Right lobe of liver (tissue), 6 donors: ENCODE data around the gene STK32B. TPM values are rescaled to one million over a fixed set of nuclear protein-coding genes. Genes with fewer than 3 reads are reported as not detected.

Source experiments
- ATAC-seq, 4 donors: fragments of 200-7000 bp; cut with Tn5 transposase; one replicate each; pipeline ENCODE4 v1.9.1; 2020; ENCODE audit warnings: mild to moderate bottlenecking in 4 of 4, moderate library complexity in 4 of 4
- DNase-seq, 3 donors: peaks; one replicate each; pipeline ENCODE4 v3.0.0-alpha.2; 2020
- H3K27ac ChIP-seq, 3 donors: fragments of 200-600 bp; one replicate each; pipeline ENCODE4 v1.8.0; 2022
- H3K27me3 ChIP-seq, 2 donors: fragments of 200-600 bp; one replicate each; pipeline ENCODE4 v1.8.0; 2022
- H3K36me3 ChIP-seq, 4 donors: fragments of 200-600 bp; sonication (generic) in 1 of 4; one replicate each; pipeline versions ENCODE4 v1.5.1 to v1.8.0; 2017 to 2022; ENCODE audit warnings: control low read depth in 1 of 4
- H3K4me1 ChIP-seq, 4 donors: fragments of 200-600 bp; sonication (generic) in 1 of 4; one replicate each; pipeline versions ENCODE4 v1.5.1 to v1.8.0; 2017 to 2022; ENCODE audit warnings: control low read depth in 1 of 4
- H3K4me3 ChIP-seq, 3 donors: fragments of 200-600 bp; one replicate each; pipeline ENCODE4 v1.8.0; 2022
- H3K9me3 ChIP-seq, 4 donors: fragments of 200-600 bp; sonication (generic) in 1 of 4; one replicate each; pipeline versions ENCODE4 v1.5.1 to v1.8.0; 2017 to 2022; ENCODE audit warnings: control low read depth in 1 of 4
- CTCF ChIP-seq, 4 donors: fragments of 200-600 bp in 3 of 4; fragments of 450-650 bp in 1 of 4; IDR thresholded peaks; one replicate each; pipeline versions ENCODE4 v1.5.1 to v1.8.0; 2016 to 2022; ENCODE audit warnings: antibody characterized with exemption in 4 of 4, mild to moderate bottlenecking in 2 of 4
- POLR2A ChIP-seq: fragments of 450-650 bp; IDR thresholded peaks from one replicate; pipeline ENCODE4 v1.6.1; 2017; ENCODE audit warnings: antibody characterized with exemption, mild to moderate bottlenecking
- WGBS: methylation state at CpG from one replicate; pipeline ENCODE4 v1.1.6; 2018; ENCODE audit warnings: low coverage, low lambda C conversion rate; ENCODE audit not compliant: insufficient coverage; ENCODE audit errors: missing lambda C conversion rate; 5-methylcytosine and 5-hydroxymethylcytosine counted together
- intact Hi-C, 2 donors: fragments of 100-400 bp; cut with DNase I; formaldehyde crosslinking; loops; one replicate each; pipeline versions ENCODE4 v1.11.2 to v1.14.1; 2022
- total RNA-seq, 6 experiments: library from RNA; depleted of rRNA in 2 of 6; stranded (reverse); fragments of >200 nt in 2 of 6; fragmentation: NEBNext Ultra II Directional in 3 of 6; extraction: Animal tissue kit (Norgen Biotek cat#: 25700) in 3 of 6; gene quantifications; one replicate each; pipeline versions ENCODE4 v1.1.0 to v1.2.4, GENCODE V29; 2016 to 2023
- donor health status: DM: no; HTN: yes; CAD: no.
- donor health status: DM: no; HTN: no; CAD: no.
- donor health status: DM: no; HTN: no; CAD: no.
- donor health status: DM: no; HTN: yes; CAD: no.
- donor health status: DM: no; HTN: yes; CAD: no.

The STK32B gene
- total RNA-seq, 6 experiments from 2014 or later: 0.05 to 0.07 TPM; not detected in 4

GRCh38 chr4:5133933-5134594 lies 82.8 kb downstream of the STK32B start:
- ATAC-seq: no peak
- TF ChIP-seq CTCF (IDR thresholded peaks at IDR 0.05) (no peak), POLR2A (no peak)

GRCh38 chr4:5134620-5135019 lies 83.3 kb downstream of the STK32B start:
- no peak for DNase-seq
- H3K27me3 ChIP-seq: no peaks in the 10 kb centered on the region
- WGBS: 63% methylated on average over 4 of the region's 4 CpGs
- H3K4me1 ChIP-seq: peaks cover 0 to 8% (median 0%) of the 10 kb centered on the region in 4 donors
- ATAC-seq: no peak
- H3K27ac ChIP-seq: no peak overlapping the region
- TF ChIP-seq CTCF (IDR thresholded peaks at IDR 0.05) (no peak), POLR2A (no peak)
- no peaks in the 10 kb centered on the region for H3K9me3 ChIP-seq
- intact Hi-C loops: no loop called here
- H3K4me3 ChIP-seq: no peak overlapping the region
- H3K36me3 ChIP-seq: no peaks in the 10 kb centered on the region

More at GRCh38 chr4:5133933-5134594, 82.8 kb downstream of the STK32B start:
- H3K36me3 ChIP-seq: no peaks in the 10 kb centered on the region
- WGBS: 58% methylated on average over 4 of the region's 4 CpGs
- H3K27ac ChIP-seq: no peak overlapping the region
- intact Hi-C loops: no loop called here
- H3K9me3 ChIP-seq: no peaks in the 10 kb centered on the region
- no peak overlapping the region for H3K4me3 ChIP-seq
- no peaks in the 10 kb centered on the region for H3K27me3 ChIP-seq
- H3K4me1 ChIP-seq: peaks cover 0 to 8% (median 0%) of the 10 kb centered on the region in 4 donors
- no peak for DNase-seq

- no peak overlapping the region for H3K4me3 ChIP-seq
- 39% methylated on average over 2 of the region's 2 CpGs for WGBS
- peaks cover 0 to 8% (median 0%) of the 10 kb centered on the region in 4 donors for H3K4me1 ChIP-seq
- H3K36me3 ChIP-seq: no peaks in the 10 kb centered on the region
- TF ChIP-seq POLR2A (no peak), CTCF (IDR thresholded peaks at IDR 0.05) (no peak)
- DNase-seq: no peak
- no peak for ATAC-seq
- H3K27ac ChIP-seq: no peak overlapping the region
- no peaks in the 10 kb centered on the region for H3K9me3 ChIP-seq
- H3K27me3 ChIP-seq: no peaks in the 10 kb centered on the region
- intact Hi-C loops: no loop called here
These were observed 85.9 kb downstream of the STK32B start for GRCh38 chr4:5137226-5137625.

- TF ChIP-seq POLR2A (no peak), CTCF (IDR thresholded peaks at IDR 0.05) (no peak)
- Histone ChIP-seq H3K36me3 (no peaks in the 10 kb centered on the region), H3K4me3 (no peak overlapping the region), H3K27me3 (no peaks in the 10 kb centered on the region), H3K4me1 (peaks cover 0 to 8% (median 0%) of the 10 kb centered on the region in 4 donors), H3K9me3 (no peaks in the 10 kb centered on the region), H3K27ac (no peak overlapping the region)
- intact Hi-C loops: no loop called here
- 44% methylated on average over 9 of the region's 9 CpGs for WGBS
- peak in 3 of 4 donors; percentile 44 to 57 (median 53) for ATAC-seq
- no peak for DNase-seq
These were observed 86.6 kb downstream of the STK32B start for GRCh38 chr4:5137927-5138326.
